Activated CD4-positive, CD25-positive, alpha-beta regulatory T cell (primary cell): Measurements from ENCODE around the gene SPDL1.

Source experiments
- DNase-seq, 4 experiments: peaks; one replicate each; lab custom pipeline; 2025; lab: John Stamatoyannopoulos, UW

SPDL1 gene

DNA sequence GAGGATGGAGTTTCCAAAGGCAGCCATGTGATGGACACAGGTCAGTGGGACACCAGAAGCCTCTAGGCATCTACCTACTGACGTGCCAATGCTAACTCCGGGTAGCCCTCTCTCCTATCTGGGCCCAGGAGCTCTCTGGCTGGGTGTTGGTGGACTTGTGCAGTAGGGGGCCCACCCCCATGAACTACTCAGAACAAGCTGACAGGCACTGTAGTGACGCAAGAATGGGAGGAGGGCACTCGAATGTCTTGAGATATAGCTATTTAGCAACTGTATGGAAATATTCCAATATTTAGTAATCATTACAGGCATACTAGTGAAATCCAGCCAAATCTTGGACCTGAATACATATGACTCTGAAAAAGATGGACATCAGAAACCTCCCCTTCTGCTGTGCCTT lies 47.8 kb downstream of the SPDL1 start:
- no peak for DNase-seq

DNA sequence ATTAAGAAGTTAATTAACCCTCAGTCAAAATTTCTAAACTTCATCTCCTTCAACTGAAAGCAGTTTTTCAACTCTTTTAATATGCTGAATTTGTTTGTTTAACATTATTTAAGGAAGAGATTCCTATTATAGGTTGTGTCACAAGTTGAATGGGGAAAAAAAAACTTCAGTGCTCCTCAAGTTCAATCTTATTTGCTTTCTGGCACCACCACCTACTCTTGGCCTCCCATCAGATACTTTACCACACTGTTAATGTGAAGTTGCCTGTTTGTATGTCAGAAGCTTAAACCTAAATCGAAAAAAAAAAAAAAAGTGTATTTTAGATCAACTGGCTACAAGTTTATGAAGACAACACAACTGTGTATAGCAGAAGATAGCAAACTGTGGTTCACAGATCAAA lies 49.4 kb downstream of the SPDL1 start:
- DNase-seq, result no peak

DNA sequence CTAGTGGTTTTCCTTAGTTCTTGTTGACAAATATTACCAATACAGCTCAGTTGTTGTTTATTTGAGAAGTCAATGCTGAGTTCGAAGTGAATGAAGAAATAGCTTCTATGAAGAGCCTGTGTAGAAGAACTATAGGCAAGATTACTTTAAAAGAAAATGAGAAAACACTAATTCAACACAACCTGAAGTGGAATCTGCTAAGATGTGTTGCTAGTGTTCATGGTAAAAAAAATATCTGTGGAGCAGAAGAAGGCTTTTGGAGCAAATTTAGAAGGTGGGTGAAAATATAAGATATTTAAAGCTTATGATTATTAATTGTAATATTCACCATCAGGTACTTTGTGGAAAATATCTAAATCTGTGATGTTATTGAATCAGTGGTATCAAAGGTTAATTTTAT lies 51.0 kb downstream of the SPDL1 start:
- DNase-seq, result no peak

DNA sequence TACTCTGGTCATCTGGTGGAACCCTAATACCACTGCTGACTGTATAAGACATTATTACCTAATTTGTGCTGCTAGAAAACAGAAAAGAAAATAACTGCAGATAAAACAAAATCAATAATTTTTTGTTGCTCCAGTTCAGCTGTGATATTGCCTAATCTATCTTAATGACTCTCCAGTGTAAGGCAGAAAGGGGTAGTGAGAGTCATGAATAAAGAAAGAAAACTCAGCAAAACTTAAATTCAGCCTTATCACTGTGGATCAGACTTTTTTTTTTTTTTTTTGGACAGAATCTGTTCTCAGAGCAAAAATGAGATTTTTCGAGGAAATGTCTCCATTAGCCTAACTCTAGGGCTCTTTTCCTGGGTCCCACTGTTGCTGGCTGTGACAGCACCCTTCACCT lies 52.4 kb downstream of the SPDL1 start:
- DNase-seq, result no peak

DNA sequence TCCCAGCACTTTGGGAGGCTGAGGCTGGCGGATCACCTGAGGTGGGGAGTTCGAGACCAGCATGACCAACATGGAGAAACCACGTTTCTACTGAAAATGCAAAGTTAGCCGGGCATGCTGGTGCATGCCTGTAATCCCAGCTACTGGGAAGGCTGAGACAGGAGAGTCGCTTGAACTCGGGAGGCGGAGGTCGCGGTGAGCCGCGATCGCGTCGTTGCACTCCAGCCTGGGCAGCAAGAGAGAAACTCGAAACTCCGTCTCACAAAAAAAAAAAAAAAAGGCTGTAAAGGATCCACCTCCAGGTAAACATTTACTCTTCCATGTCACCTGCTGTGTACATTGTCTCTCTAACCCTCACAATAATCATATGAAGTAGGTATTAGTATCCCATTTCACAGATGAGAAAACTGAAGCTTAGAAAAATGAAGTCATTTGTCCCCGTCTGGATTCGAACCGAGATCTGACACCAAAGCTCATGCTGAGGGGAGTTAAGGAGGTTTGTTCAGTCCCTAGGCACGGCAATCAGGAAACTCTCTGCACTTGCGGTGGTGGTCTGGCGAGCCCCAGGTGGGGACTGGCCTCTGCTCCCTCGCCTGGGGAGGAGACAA lies 53.0 kb downstream of the SPDL1 start:
- DNase-seq, result no peak

DNA sequence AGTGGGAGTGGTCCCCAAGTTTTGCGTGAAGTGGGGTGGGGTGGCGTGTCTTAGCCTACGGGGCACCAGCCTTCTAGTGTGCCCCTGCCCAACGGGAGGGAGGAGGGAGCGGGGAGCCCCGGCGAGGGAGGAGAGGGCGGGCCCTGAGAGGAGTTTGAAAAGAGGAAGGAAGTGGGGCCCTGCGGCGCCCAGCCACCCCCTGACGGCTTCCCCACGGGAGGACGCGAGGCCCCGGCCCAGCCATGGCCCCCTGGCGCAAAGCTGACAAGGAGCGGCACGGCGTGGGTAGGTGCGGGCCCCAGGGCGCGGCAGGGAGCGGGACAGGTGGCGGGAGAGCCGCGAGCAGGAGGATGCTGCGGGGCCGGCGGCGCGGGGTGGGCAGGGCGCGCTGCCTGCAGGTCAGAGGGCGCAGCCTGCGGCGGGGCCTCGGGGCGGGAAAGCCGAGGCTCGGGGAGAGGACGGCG lies 53.5 kb downstream of the SPDL1 start, which contains the start of gene DOCK2:
Gene DOCK2 (plus strand): TSS at position 191 of the 464 bp plus-strand sequence. CDS start 52 bp downstream, at position 243.
- peak in 3 of 4 experiments; percentile 16 to 51 (median 44) for DNase-seq

DNA sequence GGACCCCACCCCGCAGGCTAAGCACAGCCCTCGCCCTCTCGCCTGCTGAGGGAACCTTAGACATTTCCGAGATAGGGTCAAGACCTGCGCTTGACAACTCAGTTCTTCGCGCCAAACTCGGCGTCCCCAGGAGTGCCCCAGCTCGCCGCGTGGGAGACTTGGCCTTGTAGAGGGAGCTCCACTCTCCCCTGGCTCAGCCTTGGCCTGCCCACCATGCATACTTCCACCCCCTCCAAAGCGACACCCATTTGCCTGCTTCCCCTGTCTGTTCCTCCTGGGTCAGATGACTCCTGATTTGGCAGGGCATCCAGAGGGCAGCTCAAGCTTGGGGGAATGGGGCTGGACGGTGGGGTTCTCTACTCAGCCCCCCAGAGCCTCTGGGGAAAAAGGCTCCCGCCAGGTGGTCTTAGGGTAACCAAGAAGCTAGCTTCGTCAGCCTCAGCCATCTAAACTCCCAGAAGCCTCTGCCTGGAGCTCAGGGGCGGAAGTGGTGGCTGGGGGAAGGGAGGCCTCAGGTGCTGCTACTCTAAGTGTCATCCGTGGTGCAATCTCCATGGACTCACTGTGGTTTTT lies 54.1 kb downstream of the SPDL1 start:
- peak; percentile 35 to 69 (median 52) for DNase-seq

DNA sequence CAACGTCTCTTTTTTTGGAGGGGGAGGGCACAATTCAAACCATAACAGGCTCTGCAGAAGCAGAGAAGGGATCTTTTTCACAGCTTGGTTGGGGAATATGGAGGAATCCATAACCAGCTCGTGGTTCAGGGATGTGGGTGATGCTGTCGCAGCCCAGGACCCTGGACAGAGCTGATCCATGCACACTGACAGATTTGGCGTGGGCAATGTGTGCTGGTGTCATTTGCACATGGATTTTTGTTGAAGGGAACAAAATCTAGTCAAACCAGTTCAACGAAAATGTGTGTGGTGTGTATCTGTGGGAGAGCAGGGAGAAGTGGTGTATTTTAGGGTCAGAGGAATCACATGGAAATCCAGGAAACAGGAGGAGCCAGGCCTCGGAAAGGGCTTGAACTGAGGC lies 57.7 kb downstream of the SPDL1 start:
- DNase-seq, result no peak

DNA sequence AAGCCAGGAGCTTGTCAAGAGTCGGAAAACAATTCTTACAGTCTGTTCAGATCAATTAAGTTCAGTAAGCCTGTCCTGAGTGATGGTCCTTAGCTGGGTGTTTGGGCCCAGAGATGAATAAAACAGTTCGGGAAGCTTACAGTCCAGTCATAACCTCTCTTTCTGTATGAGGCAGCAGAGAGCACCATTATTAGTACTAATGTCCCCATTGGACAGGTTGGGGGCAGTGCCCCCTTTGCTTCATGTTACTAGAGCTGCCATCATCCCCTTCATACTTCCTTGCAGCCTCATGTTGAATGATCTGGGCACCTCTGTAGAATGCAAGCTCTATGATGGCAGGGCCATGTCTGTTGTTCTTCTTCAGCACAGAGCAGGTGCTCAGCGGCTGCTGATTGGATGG lies 63.3 kb downstream of the SPDL1 start:
- no peak for DNase-seq

DNA sequence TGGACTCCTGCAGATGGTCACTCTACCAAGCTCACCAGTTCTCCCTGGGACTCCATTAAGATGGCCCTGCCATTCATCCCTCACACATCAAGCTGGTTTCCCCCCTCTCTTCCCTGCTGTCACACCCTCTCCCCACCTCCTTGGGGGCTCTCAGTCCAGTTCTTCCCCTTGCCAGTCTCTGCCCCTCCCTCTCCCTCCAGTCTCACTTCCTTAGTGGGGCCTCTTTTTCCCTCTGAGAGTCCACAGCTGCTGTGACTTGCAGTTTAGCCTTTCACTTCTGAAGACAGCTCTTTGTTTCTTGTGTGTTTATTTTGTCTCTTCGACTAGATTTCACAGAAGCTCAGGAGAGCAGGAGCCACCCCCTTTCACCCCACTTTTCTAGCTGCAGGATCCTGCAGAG lies 64.0 kb downstream of the SPDL1 start:
- no peak for DNase-seq

DNA sequence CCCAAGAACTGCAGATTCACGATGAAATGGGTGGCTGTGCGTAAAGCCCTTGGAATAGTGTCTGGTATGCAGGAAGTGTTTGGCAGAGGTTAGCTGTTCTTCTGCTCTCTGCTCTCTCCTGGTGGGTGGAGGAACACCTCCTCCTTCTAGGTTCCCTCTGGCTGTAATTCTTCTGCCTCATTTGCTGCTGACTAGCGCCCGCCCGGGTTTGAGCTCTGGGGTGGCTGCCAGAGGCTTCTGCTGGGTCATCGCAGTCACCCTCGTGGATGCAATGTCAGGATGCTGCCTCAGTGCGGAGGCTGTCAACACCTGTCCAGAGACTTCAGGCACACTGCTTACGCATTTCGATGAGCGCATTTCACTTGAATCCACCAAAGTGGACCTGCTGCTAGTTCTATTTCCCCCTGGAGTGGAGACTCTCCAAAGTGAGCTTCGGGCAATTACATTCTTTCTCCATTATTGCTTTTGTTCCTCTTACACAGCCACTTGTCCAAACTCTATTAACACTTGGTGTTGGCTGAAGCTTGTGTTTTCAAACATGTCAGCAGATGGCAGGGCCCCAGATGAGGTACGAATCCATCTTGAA lies 65.2 kb downstream of the SPDL1 start:
- no peak for DNase-seq

DNA sequence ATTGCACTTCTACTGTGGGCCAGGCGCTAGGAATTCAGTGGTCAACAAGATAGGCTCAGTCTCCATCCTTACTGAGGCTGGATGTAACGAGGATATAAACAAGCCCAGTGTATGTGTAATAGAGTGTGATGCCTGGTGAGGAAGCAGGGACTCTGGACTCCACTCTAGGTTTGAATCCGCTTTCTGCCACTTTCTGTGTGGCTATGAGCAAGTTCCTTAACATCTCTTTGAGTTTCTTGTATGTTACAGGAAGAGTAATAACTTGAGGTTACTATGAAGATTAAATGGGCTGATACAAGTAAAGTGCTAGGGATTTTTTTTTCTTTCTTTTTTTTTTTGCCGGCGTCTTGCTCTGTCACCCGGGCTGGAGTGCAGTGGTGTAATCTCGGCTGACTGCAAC lies 65.9 kb downstream of the SPDL1 start:
- DNase-seq, result no peak

DNA sequence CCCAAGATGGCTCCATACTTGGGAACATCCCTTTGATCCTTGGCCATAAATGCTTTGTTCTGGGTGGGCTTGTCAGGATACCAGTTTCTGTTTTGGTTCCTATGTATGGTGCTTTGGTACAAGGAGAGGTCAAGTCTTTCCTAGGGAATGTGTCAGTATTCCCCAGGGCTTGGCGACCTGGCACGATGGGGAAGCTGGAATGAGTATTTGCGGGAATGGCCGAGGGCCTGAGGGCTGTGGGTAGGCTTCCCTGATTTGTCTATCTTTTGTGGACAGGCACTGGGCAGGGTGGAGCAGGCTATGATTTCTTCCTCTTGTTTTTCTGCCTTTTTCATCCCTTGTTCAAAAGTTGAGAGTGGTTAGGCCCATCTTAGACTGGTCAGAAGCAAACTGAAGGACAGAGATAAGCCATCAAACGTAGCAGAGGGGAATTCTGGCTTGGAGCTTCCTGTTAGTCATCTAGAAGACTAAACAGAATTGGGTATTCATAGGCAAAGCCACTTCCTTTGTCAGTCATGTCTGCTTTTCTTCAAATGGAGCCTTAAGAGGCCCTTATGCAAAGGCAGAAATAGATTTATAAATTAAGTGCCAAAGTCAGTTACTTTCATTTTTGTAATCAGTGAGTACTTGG lies 67.2 kb downstream of the SPDL1 start:
- no peak for DNase-seq

DNA sequence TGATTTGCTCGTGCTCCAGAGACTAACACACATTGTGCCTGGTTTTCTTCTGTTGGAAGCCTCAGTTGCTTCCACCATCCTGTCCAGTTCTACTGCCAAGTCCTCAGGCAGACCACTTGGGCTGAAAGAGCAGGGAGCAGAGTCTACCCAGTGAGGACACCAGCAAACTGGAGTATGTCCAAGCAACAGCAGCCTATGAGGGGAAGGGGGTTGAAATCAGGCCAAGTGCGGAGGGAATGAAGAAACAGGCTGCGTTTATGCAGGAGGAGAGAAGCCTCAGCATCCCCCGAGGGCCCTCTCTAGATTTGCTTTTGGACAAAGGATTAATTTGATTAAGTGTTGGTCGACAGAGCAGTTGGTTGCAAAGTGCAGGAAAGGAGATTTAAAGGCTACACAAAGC lies 68.0 kb downstream of the SPDL1 start:
- DNase-seq, result no peak

DNA sequence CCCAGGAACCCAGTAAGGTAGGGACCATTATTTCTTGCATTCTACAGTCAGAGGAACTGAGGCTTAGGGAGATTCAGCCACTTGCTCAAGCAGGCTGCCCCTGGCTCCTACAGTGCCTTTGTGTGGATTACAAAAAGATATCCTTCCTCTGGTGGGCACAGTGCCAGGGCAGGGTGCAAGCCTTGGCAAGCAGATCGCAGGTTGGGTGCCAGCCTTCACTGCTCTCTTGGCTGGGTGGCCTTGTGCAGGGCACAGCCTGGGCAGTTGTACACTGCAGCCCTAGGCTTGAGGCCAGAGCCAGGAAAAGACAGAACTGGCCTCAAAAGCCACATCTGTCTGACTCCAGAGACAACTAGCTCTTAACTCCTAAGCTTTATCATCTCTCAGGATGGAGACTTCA lies 68.5 kb downstream of the SPDL1 start:
- DNase-seq, result no peak

DNA sequence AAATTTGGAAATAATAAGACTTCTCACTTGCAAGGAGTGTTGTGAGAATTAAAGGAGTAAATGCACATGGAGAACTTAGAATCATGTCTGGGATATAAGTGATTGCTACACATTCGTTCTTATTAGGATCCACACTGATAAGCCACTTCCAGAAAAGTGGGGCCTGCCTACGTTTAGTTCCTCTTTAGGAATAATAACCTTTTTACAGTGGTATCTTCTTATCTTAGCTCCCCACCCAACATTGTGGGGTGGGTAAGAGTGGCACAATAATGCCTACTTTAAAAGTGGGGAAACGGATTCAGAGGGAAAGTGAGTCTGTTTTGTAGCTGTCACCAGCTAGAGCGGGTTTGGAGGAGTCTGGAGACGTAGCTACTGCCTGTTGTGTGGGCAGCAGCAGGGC lies 69.5 kb downstream of the SPDL1 start:
- no peak for DNase-seq
